ENCODE data around the gene NIPAL3.

NIPAL3 gene

DNA sequence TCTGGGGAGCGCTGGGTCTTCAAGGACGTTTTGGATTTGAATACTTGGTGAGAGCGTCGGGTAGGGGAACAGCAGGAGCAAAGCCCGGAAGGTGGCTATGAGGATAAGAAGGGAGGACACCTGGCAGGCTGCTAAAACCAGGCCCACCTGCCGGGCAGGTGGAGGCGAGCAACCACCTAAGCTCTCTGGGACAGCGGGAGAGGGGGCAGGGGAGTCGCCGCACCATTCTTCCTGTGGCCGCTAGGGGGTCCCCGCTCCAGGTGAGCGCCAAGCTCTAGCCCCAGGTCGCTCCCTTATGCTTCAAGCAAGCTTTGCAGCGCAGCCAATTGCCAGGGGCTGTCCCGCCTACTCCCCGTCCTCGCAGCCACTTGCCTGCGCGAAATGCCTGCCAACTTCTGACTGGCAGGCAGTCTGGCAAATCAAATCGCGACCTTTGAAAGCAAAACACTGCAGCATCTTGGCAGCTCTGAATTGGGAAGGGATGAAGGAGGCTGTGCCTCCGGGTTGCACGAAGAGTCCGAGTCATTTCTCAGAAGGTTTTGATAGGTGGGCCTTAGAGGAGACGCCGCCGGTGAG is at the start of gene NIPAL3:
NIPAL3 (plus strand) TSS at position 469 of the 576 bp plus-strand sequence. CDS start 3,746 bp downstream, outside the sequence.
- Histone ChIP-seq H3K27ac (ENCODE audit: low read length) (peak within 1 kb of the TSS; percentile 86), H3K36me3 (ENCODE audit: control insufficient read depth in 2 of 2, insufficient read depth in 2 of 2, low read length in 2 of 2) (peaks cover 4 to 5% of the 10 kb centered on the region in 2 donors), H3K9me3 (ENCODE audit: control insufficient read depth in 2 of 2, low read length in 2 of 2) (no peaks in the 10 kb centered on the region), H3K4me1 (ENCODE audit: control insufficient read depth, insufficient read depth, low read length) (peaks cover 26% of the 10 kb centered on the region), H3K27me3 (ENCODE audit: control insufficient read depth in 1 of 2, insufficient read depth in 2 of 2, low read length in 2 of 2) (no peaks in the 10 kb centered on the region), H3K9ac (ENCODE audit: low read length in 2 of 2) (peak within 1 kb of the TSS; percentile 78 to 79), H3K4me3 (ENCODE audit: low read length in 2 of 2) (peak within 1 kb of the TSS; percentile 84 to 97)

DNA sequence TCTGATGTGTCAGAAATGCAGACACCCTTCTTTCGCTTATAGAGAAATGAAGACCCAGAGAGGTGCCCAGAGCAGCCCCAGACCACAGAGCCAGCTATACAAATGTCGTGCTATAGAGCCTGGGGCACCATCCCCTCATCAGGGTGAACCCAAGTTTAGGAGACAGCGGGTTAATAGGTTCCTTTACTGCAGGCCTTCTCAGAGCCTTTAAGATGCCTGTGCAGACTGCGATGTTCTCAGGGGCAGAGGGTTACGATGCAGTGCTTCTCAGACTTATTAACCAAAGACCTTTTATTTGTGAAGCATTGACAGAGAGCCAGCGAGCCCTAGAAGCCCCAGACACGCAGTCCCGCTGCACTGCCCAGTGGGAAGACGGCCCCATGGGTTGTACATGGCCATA is 48.9 kb upstream of the NIPAL3 start:
- H3K4me1 ChIP-seq (ENCODE audit: control insufficient read depth, insufficient read depth, low read length) = peaks cover 6% of the 10 kb centered on the region
- H3K9ac ChIP-seq (ENCODE audit: low read length in 2 of 2) = no peak overlapping the region
- H3K4me3 ChIP-seq (ENCODE audit: low read length in 2 of 2) = no peak overlapping the region
- peaks cover 4 to 6% of the 10 kb centered on the region in 2 donors for H3K36me3 ChIP-seq (ENCODE audit: control insufficient read depth in 2 of 2, insufficient read depth in 2 of 2, low read length in 2 of 2)
- no peak overlapping the region for H3K27ac ChIP-seq (ENCODE audit: low read length)
- no peaks in the 10 kb centered on the region for H3K9me3 ChIP-seq (ENCODE audit: control insufficient read depth in 2 of 2, low read length in 2 of 2)
- no peaks in the 10 kb centered on the region for H3K27me3 ChIP-seq (ENCODE audit: control insufficient read depth in 1 of 2, insufficient read depth in 2 of 2, low read length in 2 of 2)

DNA sequence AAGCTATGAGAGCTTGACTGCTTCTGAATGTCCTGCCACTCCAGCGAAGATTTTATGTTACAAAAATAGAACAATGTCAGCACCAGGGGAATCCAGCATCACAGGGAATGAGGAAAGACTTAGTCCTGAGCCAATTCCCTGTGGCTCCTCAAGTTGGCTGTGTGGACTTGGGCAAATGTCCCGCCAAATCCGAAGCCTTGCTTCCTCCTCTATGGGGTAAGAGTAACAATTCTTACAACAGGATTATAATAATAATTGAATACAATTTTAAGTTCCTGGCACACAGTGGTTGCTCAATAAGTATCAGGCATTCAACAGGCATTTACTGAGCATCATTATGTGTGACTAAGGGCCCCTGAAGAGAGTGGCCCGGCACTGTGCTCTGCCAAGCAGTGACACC is 46.4 kb upstream of the NIPAL3 start:
- Histone ChIP-seq H3K9ac (ENCODE audit: low read length in 2 of 2) (no peak overlapping the region), H3K27ac (ENCODE audit: low read length) (no peak overlapping the region), H3K27me3 (ENCODE audit: control insufficient read depth in 1 of 2, insufficient read depth in 2 of 2, low read length in 2 of 2) (no peaks in the 10 kb centered on the region), H3K36me3 (ENCODE audit: control insufficient read depth in 2 of 2, insufficient read depth in 2 of 2, low read length in 2 of 2) (peaks cover 3 to 6% of the 10 kb centered on the region in 2 donors), H3K4me3 (ENCODE audit: low read length in 2 of 2) (no peak overlapping the region), H3K4me1 (ENCODE audit: control insufficient read depth, insufficient read depth, low read length) (peaks cover 6% of the 10 kb centered on the region), H3K9me3 (ENCODE audit: control insufficient read depth in 2 of 2, low read length in 2 of 2) (no peaks in the 10 kb centered on the region)

DNA sequence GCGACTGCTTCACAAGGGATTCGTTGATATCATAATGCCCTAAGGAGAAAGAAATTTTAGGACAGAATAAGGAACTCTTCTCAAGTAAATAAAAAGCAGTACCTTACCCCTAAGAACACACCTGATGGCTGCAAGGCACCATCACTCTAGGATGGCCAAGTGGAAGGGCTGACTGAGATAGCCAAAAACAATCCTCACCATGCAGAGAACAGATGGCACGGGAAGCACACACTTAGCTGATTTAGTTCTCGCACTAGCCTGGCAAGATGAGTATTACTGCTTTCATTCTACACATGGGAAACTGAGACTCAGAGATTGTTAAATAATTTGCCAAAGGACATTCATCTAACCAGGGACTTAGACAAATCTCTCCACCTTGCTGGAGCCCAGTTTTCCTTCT is 45.8 kb upstream of the NIPAL3 start:
- H3K9me3 ChIP-seq (ENCODE audit: control insufficient read depth in 2 of 2, low read length in 2 of 2) = no peaks in the 10 kb centered on the region
- H3K36me3 ChIP-seq (ENCODE audit: control insufficient read depth in 2 of 2, insufficient read depth in 2 of 2, low read length in 2 of 2) = peaks cover 3 to 6% of the 10 kb centered on the region in 2 donors
- H3K9ac ChIP-seq (ENCODE audit: low read length in 2 of 2) = no peak overlapping the region
- H3K27ac ChIP-seq (ENCODE audit: low read length) = no peak overlapping the region
- no peak overlapping the region for H3K4me3 ChIP-seq (ENCODE audit: low read length in 2 of 2)
- no peaks in the 10 kb centered on the region for H3K27me3 ChIP-seq (ENCODE audit: control insufficient read depth in 1 of 2, insufficient read depth in 2 of 2, low read length in 2 of 2)
- peaks cover 4% of the 10 kb centered on the region for H3K4me1 ChIP-seq (ENCODE audit: control insufficient read depth, insufficient read depth, low read length)

DNA sequence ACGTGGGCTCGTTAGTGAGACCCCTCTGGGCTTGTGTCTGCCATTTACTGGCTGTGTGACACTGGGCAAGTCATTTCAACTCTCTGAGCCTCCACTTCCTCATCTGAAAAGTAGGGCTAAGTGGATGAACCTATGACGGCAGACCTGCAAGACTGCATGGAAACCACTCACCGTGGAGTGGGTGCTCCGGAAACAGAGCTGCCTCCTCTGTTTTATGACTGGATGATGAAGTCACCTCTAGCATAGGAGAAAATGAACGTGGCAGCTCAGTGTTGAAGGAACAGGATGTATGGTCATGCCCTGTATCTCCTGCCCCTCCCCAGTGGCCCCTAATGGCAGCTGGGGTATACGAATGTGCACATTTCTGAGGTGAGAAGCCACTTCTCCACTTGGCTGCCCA is 42.6 kb upstream of the NIPAL3 start:
- peaks cover 3 to 7% of the 10 kb centered on the region in 2 donors for H3K36me3 ChIP-seq (ENCODE audit: control insufficient read depth in 2 of 2, insufficient read depth in 2 of 2, low read length in 2 of 2)
- H3K27me3 ChIP-seq (ENCODE audit: control insufficient read depth in 1 of 2, insufficient read depth in 2 of 2, low read length in 2 of 2) = no peaks in the 10 kb centered on the region
- no peak overlapping the region for H3K4me3 ChIP-seq (ENCODE audit: low read length in 2 of 2)
- H3K9me3 ChIP-seq (ENCODE audit: control insufficient read depth in 2 of 2, low read length in 2 of 2) = no peaks in the 10 kb centered on the region
- H3K27ac ChIP-seq (ENCODE audit: low read length) = no peak overlapping the region
- no peak overlapping the region for H3K9ac ChIP-seq (ENCODE audit: low read length in 2 of 2)
- H3K4me1 ChIP-seq (ENCODE audit: control insufficient read depth, insufficient read depth, low read length) = no peaks in the 10 kb centered on the region

DNA sequence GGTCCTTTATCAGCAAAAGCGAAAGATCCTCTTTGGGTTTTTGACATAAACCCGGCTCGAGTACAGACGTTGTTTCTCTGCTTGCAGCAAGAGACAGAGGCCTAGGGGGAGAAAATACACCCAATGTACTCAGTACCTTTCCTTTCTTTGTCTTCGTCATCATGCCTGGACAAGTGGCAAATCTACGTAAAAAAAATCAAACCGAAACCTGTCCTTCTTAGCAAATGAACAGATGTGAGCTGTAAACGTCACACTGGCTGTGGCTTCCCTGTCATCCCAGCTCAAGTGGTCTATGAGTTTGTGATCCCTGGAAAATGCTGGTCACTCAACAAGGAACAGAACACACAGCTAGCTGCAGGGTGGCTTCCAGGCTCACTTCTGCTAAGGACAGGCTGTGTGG is 41.9 kb upstream of the NIPAL3 start:
- Histone ChIP-seq H3K36me3 (ENCODE audit: control insufficient read depth in 2 of 2, insufficient read depth in 2 of 2, low read length in 2 of 2) (peaks cover 3 to 6% of the 10 kb centered on the region in 2 donors), H3K9ac (ENCODE audit: low read length in 2 of 2) (no peak overlapping the region), H3K4me1 (ENCODE audit: control insufficient read depth, insufficient read depth, low read length) (no peaks in the 10 kb centered on the region), H3K27me3 (ENCODE audit: control insufficient read depth in 1 of 2, insufficient read depth in 2 of 2, low read length in 2 of 2) (no peaks in the 10 kb centered on the region), H3K4me3 (ENCODE audit: low read length in 2 of 2) (no peak overlapping the region), H3K27ac (ENCODE audit: low read length) (no peak overlapping the region), H3K9me3 (ENCODE audit: control insufficient read depth in 2 of 2, low read length in 2 of 2) (no peaks in the 10 kb centered on the region)

DNA sequence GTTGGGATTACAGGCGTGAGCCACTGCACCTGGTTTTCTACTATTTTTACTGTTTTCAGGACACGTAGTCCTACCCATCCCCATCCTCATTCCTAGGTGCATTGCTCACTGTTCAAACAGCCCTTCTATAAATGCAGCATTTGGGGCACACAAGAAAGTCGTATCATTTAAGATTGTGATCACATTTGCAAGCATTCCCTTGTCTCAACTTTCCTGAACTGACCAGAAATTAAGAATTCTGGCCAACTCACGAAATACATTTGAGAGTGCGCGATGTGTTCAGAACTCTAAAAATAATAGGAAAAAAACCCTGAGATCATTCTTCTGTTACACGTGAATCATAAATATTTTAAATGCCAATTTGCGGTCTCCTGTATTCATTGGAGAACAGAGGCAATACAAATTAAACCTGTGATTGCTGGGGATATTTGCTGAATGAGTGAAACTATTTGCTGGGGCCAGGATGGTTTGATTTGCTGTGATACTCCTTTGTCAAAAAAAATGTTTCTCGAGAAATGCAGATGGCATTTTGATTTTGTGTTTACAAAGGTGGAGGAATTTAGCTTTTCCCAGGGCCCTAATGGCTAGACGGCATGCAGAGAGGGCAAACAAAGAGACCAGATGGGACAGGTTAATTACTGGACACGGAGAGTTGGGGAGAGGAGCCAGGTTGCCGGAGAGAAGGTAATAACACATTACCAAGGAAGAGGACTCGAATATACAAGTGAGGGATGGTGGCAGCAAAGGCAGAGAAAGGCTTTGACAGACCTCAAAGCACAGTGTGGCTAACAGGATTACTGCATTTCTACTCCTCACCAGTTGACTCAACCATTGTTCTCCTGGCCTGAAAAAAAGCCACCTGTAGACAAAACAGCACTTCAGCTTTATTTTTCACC is 40.5 kb upstream of the NIPAL3 start:
- Histone ChIP-seq H3K36me3 (ENCODE audit: control insufficient read depth in 2 of 2, insufficient read depth in 2 of 2, low read length in 2 of 2) (peaks cover 2 to 11% of the 10 kb centered on the region in 2 donors), H3K9ac (ENCODE audit: low read length in 2 of 2) (no peak overlapping the region), H3K4me1 (ENCODE audit: control insufficient read depth, insufficient read depth, low read length) (no peaks in the 10 kb centered on the region), H3K4me3 (ENCODE audit: low read length in 2 of 2) (no peak overlapping the region), H3K27ac (ENCODE audit: low read length) (no peak overlapping the region), H3K9me3 (ENCODE audit: control insufficient read depth in 2 of 2, low read length in 2 of 2) (no peaks in the 10 kb centered on the region), H3K27me3 (ENCODE audit: control insufficient read depth in 1 of 2, insufficient read depth in 2 of 2, low read length in 2 of 2) (no peaks in the 10 kb centered on the region)

DNA sequence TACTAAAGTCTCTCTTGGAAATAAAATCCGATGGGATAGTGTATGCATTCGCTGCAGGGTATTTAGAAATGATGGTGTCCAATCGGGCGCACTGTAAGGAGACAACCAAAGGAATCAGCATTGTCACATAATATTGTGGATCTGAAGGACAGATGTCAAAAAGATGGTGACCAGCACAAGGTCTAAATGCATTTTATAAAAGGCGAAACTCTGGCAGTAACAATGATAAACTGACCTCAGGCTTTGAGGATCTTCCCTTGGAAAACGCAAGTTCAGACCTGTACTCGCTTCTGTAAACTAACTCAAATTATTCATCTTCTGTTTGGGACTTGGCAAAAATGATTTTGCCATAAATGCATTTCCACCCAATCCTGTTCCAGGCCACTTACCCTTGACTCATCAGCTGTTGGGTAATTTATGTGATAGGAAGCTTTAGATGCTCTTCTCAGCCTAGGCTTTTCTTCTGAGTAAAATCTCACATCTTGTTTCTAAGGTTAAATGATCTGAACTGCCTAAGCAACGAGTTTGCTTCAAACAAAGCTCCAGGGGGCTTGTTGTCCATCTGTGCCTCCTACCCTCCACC is 35.8 kb upstream of the NIPAL3 start:
- Histone ChIP-seq H3K9ac (ENCODE audit: low read length in 2 of 2) (no peak overlapping the region), H3K27ac (ENCODE audit: low read length) (no peak overlapping the region), H3K36me3 (ENCODE audit: control insufficient read depth in 2 of 2, insufficient read depth in 2 of 2, low read length in 2 of 2) (peaks cover 12 to 18% of the 10 kb centered on the region in 2 donors), H3K4me1 (ENCODE audit: control insufficient read depth, insufficient read depth, low read length) (no peaks in the 10 kb centered on the region), H3K4me3 (ENCODE audit: low read length in 2 of 2) (no peak overlapping the region), H3K9me3 (ENCODE audit: control insufficient read depth in 2 of 2, low read length in 2 of 2) (no peaks in the 10 kb centered on the region), H3K27me3 (ENCODE audit: control insufficient read depth in 1 of 2, insufficient read depth in 2 of 2, low read length in 2 of 2) (no peaks in the 10 kb centered on the region)

DNA sequence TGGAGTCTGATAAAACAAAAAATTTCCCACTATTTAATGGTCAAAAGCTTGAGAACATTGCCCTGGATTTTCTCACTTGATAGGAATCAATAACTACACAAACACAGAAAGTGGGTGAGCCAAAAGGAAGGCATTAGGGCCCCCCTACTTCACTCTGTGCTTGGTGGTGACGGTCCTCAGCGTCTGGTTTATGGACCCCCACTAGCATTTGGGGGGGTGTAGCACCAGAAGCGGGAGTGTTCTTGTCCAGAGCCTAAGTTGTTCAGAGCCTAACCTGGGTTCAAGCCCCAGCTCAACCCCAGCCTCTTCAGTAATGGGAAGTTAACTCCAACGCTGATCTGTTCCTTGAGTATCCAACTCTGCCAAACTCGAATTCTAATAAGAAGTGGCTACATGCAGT is 35.1 kb upstream of the NIPAL3 start:
- no peaks in the 10 kb centered on the region for H3K27me3 ChIP-seq (ENCODE audit: control insufficient read depth in 1 of 2, insufficient read depth in 2 of 2, low read length in 2 of 2)
- H3K27ac ChIP-seq (ENCODE audit: low read length) = no peak overlapping the region
- H3K4me3 ChIP-seq (ENCODE audit: low read length in 2 of 2) = no peak overlapping the region
- H3K36me3 ChIP-seq (ENCODE audit: control insufficient read depth in 2 of 2, insufficient read depth in 2 of 2, low read length in 2 of 2) = peaks cover 12 to 15% of the 10 kb centered on the region in 2 donors
- H3K4me1 ChIP-seq (ENCODE audit: control insufficient read depth, insufficient read depth, low read length) = no peaks in the 10 kb centered on the region
- H3K9ac ChIP-seq (ENCODE audit: low read length in 2 of 2) = no peak overlapping the region
- H3K9me3 ChIP-seq (ENCODE audit: control insufficient read depth in 2 of 2, low read length in 2 of 2) = no peaks in the 10 kb centered on the region

DNA sequence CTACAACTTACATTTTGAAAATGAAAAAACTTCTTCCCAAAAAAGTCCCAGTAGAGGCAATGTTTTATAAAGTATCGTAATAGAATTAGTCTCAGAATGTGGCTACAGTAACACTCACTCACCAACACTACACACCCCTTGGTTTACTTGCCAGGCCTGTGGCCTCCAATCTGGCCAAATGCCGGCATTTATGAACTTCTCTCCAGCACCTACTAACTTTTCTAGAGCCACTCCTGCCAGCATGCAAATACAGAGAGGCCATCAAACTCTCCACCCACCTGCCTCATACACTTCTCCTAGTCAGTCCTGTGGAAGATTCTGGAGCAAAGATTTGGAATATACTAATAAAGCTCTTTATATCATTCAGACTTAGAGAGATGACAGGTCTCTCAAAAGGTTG is 34.3 kb upstream of the NIPAL3 start:
- Histone ChIP-seq H3K9me3 (ENCODE audit: control insufficient read depth in 2 of 2, low read length in 2 of 2) (no peaks in the 10 kb centered on the region), H3K36me3 (ENCODE audit: control insufficient read depth in 2 of 2, insufficient read depth in 2 of 2, low read length in 2 of 2) (peaks cover 12 to 15% of the 10 kb centered on the region in 2 donors), H3K4me3 (ENCODE audit: low read length in 2 of 2) (no peak overlapping the region), H3K4me1 (ENCODE audit: control insufficient read depth, insufficient read depth, low read length) (no peaks in the 10 kb centered on the region), H3K27me3 (ENCODE audit: control insufficient read depth in 1 of 2, insufficient read depth in 2 of 2, low read length in 2 of 2) (no peaks in the 10 kb centered on the region), H3K27ac (ENCODE audit: low read length) (no peak overlapping the region), H3K9ac (ENCODE audit: low read length in 2 of 2) (no peak overlapping the region)

Data from stomach smooth muscle (tissue), 2 donors.